B cell (primary cell): ENCODE measurements around the gene KCNQ5.

Source experiments
- EZH2 ChIP-seq: IDR thresholded peaks from 2 replicates; pipeline ENCODE4 v1.6.1; 2012; ENCODE audit warnings: borderline replicate concordance, low read depth, mild to moderate bottlenecking, moderate library complexity, low read length; ENCODE audit not compliant: insufficient read depth, poor library complexity, severe bottlenecking
- TF ChIP-seq, protein P1 (sequence below): fragments of 200-600 bp; IDR thresholded peaks from one replicate; pipeline ENCODE4 v1.8.0; 2022; ENCODE audit warnings: antibody characterized with exemption, mild to moderate bottlenecking

DNA sequence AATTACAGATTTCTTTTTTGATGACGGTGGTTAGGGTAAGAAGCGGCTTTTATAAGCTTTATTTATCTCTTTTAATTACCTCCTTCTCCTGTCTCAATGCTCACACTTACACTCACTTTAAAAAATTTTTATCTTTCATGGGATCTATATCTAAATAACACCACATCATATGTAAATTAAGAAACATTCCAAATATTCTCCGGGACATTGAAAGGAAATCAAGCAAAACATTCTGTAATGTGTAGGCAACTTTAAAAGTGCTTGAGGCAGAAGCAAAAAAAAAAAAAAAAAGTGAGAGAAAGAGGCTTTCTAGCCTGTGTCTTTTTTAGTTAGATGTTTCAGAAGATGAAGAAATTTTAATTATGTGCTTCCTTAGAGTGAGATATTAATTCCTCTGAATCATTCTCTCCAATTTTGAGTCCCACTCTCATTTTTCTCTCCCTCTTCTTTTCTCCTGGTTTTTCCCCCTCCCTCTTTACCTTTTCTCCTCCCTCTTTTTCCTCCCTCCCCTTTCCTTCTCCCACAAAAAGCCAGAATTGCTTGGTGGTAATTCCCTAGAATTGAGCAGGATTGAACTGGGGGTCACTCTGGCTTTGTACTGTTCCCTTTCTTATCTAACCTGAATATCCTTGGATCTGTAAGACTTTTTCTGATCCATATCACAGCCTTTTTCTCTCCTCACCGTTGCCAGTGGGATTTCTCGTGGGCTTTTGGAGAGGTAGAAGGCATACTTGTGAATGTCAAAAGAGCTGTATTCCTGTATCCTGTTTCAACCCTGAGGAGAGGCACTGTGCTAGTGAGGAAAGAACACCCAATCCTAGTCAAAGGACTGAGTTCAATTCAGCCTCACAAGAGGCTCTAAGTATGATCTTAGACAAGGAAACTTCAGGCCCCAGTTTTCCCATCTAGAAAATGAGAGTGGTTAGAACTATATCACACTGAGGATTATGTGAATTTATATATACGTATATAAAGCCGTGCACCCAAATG lies 30.4 kb downstream of the KCNQ5 start:
- TF ChIP-seq, protein P1, sequence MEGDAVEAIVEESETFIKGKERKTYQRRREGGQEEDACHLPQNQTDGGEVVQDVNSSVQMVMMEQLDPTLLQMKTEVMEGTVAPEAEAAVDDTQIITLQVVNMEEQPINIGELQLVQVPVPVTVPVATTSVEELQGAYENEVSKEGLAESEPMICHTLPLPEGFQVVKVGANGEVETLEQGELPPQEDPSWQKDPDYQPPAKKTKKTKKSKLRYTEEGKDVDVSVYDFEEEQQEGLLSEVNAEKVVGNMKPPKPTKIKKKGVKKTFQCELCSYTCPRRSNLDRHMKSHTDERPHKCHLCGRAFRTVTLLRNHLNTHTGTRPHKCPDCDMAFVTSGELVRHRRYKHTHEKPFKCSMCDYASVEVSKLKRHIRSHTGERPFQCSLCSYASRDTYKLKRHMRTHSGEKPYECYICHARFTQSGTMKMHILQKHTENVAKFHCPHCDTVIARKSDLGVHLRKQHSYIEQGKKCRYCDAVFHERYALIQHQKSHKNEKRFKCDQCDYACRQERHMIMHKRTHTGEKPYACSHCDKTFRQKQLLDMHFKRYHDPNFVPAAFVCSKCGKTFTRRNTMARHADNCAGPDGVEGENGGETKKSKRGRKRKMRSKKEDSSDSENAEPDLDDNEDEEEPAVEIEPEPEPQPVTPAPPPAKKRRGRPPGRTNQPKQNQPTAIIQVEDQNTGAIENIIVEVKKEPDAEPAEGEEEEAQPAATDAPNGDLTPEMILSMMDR: no peak
- TF ChIP-seq EZH2: no peak
